ENCODE results near the gene PDE6D. TPM values are rescaled to one million over a fixed set of nuclear protein-coding genes. Genes with fewer than 3 reads are reported as not detected.
"Not testable (repeated sequence)": the region's sequence is repeated elsewhere in the genome, so short reads cannot be mapped to it uniquely, and the experiment has no call there.

Gene PDE6D
- total and polyA plus RNA-seq, 4 experiments from 2014 or later, result 29.1 to 74.0 (median 41.3) TPM

- H3K9me3 Mint-ChIP-seq; H3K9me3 ChIP-seq (ENCODE audit: control insufficient read depth in 1 of 2, low read length in 2 of 2); intact Hi-C loops (cut with micrococcal nuclease); H3K27me3 ChIP-seq (ENCODE audit: insufficient read depth, low read length); DNase-seq; H3K4me1 Mint-ChIP-seq; H3K4me3 Mint-ChIP-seq; H3K27ac ChIP-seq (ENCODE audit: low read depth, low read length); POLR2A ChIA-PET (ENCODE audit: partially characterized antibody); H3K36me3 ChIP-seq (ENCODE audit: insufficient read depth, low read length); H3K4me1 ChIP-seq (ENCODE audit: insufficient read depth, low read length); H3K4me3 ChIP-seq (ENCODE audit: low read length in 2 of 2); H3K27me3 Mint-ChIP-seq; H3K36me3 Mint-ChIP-seq; CTCF ChIA-PET (ENCODE audit: partially characterized antibody): not testable (repeated sequence)
- H3K27ac Mint-ChIP-seq, result peak overlapping the region in 1 of 7 donors; percentile 35
Observed at GRCh38 chr2:231749016-231749415, 32.1 kb downstream of the PDE6D start.

GRCh38 chr2:231748153-231748896 lies 32.8 kb downstream of the PDE6D start:
- POLR2A ChIA-PET (ENCODE audit: partially characterized antibody); H3K4me3 Mint-ChIP-seq; H3K4me3 ChIP-seq (ENCODE audit: low read length in 2 of 2); H3K27me3 Mint-ChIP-seq; DNase-seq; H3K27ac ChIP-seq (ENCODE audit: low read depth, low read length); intact Hi-C loops (cut with micrococcal nuclease); H3K4me1 Mint-ChIP-seq; H3K36me3 Mint-ChIP-seq; CTCF ChIA-PET (ENCODE audit: partially characterized antibody); H3K36me3 ChIP-seq (ENCODE audit: insufficient read depth, low read length); H3K27me3 ChIP-seq (ENCODE audit: insufficient read depth, low read length); H3K9me3 Mint-ChIP-seq; H3K4me1 ChIP-seq (ENCODE audit: insufficient read depth, low read length); H3K9me3 ChIP-seq (ENCODE audit: control insufficient read depth in 1 of 2, low read length in 2 of 2): not testable (repeated sequence)
- peak overlapping the region in 1 of 7 donors; percentile 70 for H3K27ac Mint-ChIP-seq

GRCh38 chr2:231745303-231746038 lies 35.6 kb downstream of the PDE6D start:
- H3K9me3 Mint-ChIP-seq, result no peaks in the 10 kb centered on the region
- no peaks in the 10 kb centered on the region for H3K27me3 Mint-ChIP-seq
- no peaks in the 10 kb centered on the region for H3K36me3 ChIP-seq (ENCODE audit: insufficient read depth, low read length)
- DNase-seq, result no peak
- no peak overlapping the region for H3K4me3 Mint-ChIP-seq
- intact Hi-C loops (cut with micrococcal nuclease), result no loop called here
- no peak overlapping the region for H3K4me3 ChIP-seq (ENCODE audit: low read length in 2 of 2)
- no peak overlapping the region for H3K27ac ChIP-seq (ENCODE audit: low read depth, low read length)
- no peaks in the 10 kb centered on the region for H3K9me3 ChIP-seq (ENCODE audit: control insufficient read depth in 1 of 2, low read length in 2 of 2)
- H3K36me3 Mint-ChIP-seq, result no peaks in the 10 kb centered on the region
- no peaks in the 10 kb centered on the region for H3K4me1 ChIP-seq (ENCODE audit: insufficient read depth, low read length)
- POLR2A ChIA-PET (ENCODE audit: partially characterized antibody), result no interaction called here
- peak overlapping the region in 1 of 7 donors; percentile 45 for H3K27ac Mint-ChIP-seq
- H3K4me1 Mint-ChIP-seq, result peaks cover 0 to 4% (median under 1%) of the 10 kb centered on the region in 4 donors
- CTCF ChIA-PET (ENCODE audit: partially characterized antibody), result interaction anchor here (2.0 kb wide), 1 partner anchor 68 kb away, joined by 5 read pairs; no protein-coding TSS in a partner anchor
- H3K27me3 ChIP-seq (ENCODE audit: insufficient read depth, low read length), result no peaks in the 10 kb centered on the region

- Mint-ChIP-seq H3K36me3 (peaks cover 6% of the 10 kb centered on the region in 2 donors), H3K27ac (no peak overlapping the region), H3K9me3 (no peaks in the 10 kb centered on the region), H3K27me3 (no peaks in the 10 kb centered on the region), H3K4me1 (peaks cover 0 to 2% (median under 1%) of the 10 kb centered on the region in 4 donors), H3K4me3 (no peak overlapping the region)
- no peaks in the 10 kb centered on the region for H3K27me3 ChIP-seq (ENCODE audit: insufficient read depth, low read length)
- CTCF ChIA-PET (ENCODE audit: partially characterized antibody), result interaction anchor here (2.0 kb wide), 1 partner anchor 66 kb away, joined by 5 read pairs; no protein-coding TSS in a partner anchor
- intact Hi-C loops (cut with micrococcal nuclease), result no loop called here
- H3K4me1 ChIP-seq (ENCODE audit: insufficient read depth, low read length), result no peaks in the 10 kb centered on the region
- POLR2A ChIA-PET (ENCODE audit: partially characterized antibody), result no interaction called here
- no peak overlapping the region for H3K27ac ChIP-seq (ENCODE audit: low read depth, low read length)
- DNase-seq, result no peak
- no peak overlapping the region for H3K4me3 ChIP-seq (ENCODE audit: low read length in 2 of 2)
- no peaks in the 10 kb centered on the region for H3K36me3 ChIP-seq (ENCODE audit: insufficient read depth, low read length)
- H3K9me3 ChIP-seq (ENCODE audit: control insufficient read depth in 1 of 2, low read length in 2 of 2), result no peaks in the 10 kb centered on the region
Observed at GRCh38 chr2:231743376-231744116, 37.5 kb downstream of the PDE6D start.

GRCh38 chr2:231737761-231738160 lies 43.3 kb downstream of the PDE6D start:
- Histone ChIP-seq H3K27me3 (ENCODE audit: insufficient read depth, low read length) (no peaks in the 10 kb centered on the region), H3K4me3 (ENCODE audit: low read length in 2 of 2) (no peak overlapping the region), H3K4me1 (ENCODE audit: insufficient read depth, low read length) (no peaks in the 10 kb centered on the region), H3K27ac (ENCODE audit: low read depth, low read length) (no peak overlapping the region), H3K36me3 (ENCODE audit: insufficient read depth, low read length) (peaks cover 10% of the 10 kb centered on the region), H3K9me3 (ENCODE audit: control insufficient read depth in 1 of 2, low read length in 2 of 2) (no peaks in the 10 kb centered on the region)
- Mint-ChIP-seq H3K4me1 (peaks cover 0 to 2% (median 0%) of the 10 kb centered on the region in 4 donors), H3K27ac (no peak overlapping the region), H3K36me3 (peaks cover 25 to 41% of the 10 kb centered on the region in 2 donors), H3K4me3 (no peak overlapping the region), H3K9me3 (no peaks in the 10 kb centered on the region), H3K27me3 (no peaks in the 10 kb centered on the region)
- no peak for DNase-seq
- POLR2A ChIA-PET (ENCODE audit: partially characterized antibody), result no interaction called here
- intact Hi-C loops (cut with micrococcal nuclease), result no loop called here
- CTCF ChIA-PET (ENCODE audit: partially characterized antibody), result no interaction called here

- Mint-ChIP-seq H3K9me3 (no peaks in the 10 kb centered on the region), H3K4me1 (no peaks in the 10 kb centered on the region), H3K27ac (peak overlapping the region in 2 of 7 donors; percentile 13 to 52), H3K36me3 (peaks cover 32 to 39% of the 10 kb centered on the region in 2 donors), H3K4me3 (no peak overlapping the region), H3K27me3 (no peaks in the 10 kb centered on the region)
- ChIA-PET CTCF (ENCODE audit: partially characterized antibody) (no interaction called here), POLR2A (ENCODE audit: partially characterized antibody) (no interaction called here)
- Histone ChIP-seq H3K27ac (ENCODE audit: low read depth, low read length) (no peak overlapping the region), H3K9me3 (ENCODE audit: control insufficient read depth in 1 of 2, low read length in 2 of 2) (no peaks in the 10 kb centered on the region), H3K4me3 (ENCODE audit: low read length in 2 of 2) (no peak overlapping the region), H3K27me3 (ENCODE audit: insufficient read depth, low read length) (no peaks in the 10 kb centered on the region), H3K4me1 (ENCODE audit: insufficient read depth, low read length) (no peaks in the 10 kb centered on the region), H3K36me3 (ENCODE audit: insufficient read depth, low read length) (peaks cover 12% of the 10 kb centered on the region)
- no peak for DNase-seq
- intact Hi-C loops (cut with micrococcal nuclease), result no loop called here
Observed at GRCh38 chr2:231732604-231733003, 48.5 kb downstream of the PDE6D start.

GRCh38 chr2:231727621-231728020 lies 53.5 kb downstream of the PDE6D start:
- H3K4me1 ChIP-seq (ENCODE audit: insufficient read depth, low read length), result no peaks in the 10 kb centered on the region
- no peak overlapping the region for H3K4me3 ChIP-seq (ENCODE audit: low read length in 2 of 2)
- no peak for DNase-seq
- peaks cover 11 to 17% of the 10 kb centered on the region in 2 donors for H3K36me3 Mint-ChIP-seq
- H3K27me3 Mint-ChIP-seq, result no peaks in the 10 kb centered on the region
- no peaks in the 10 kb centered on the region for H3K4me1 Mint-ChIP-seq
- H3K9me3 ChIP-seq (ENCODE audit: control insufficient read depth in 1 of 2, low read length in 2 of 2), result no peaks in the 10 kb centered on the region
- ChIA-PET CTCF (ENCODE audit: partially characterized antibody) (no interaction called here), POLR2A (ENCODE audit: partially characterized antibody) (no interaction called here)
- H3K27ac ChIP-seq (ENCODE audit: low read depth, low read length), result no peak overlapping the region
- H3K36me3 ChIP-seq (ENCODE audit: insufficient read depth, low read length), result peaks cover 3% of the 10 kb centered on the region
- no peak overlapping the region for H3K4me3 Mint-ChIP-seq
- no peaks in the 10 kb centered on the region for H3K27me3 ChIP-seq (ENCODE audit: insufficient read depth, low read length)
- no peak overlapping the region for H3K27ac Mint-ChIP-seq
- intact Hi-C loops (cut with micrococcal nuclease), result no loop called here
- H3K9me3 Mint-ChIP-seq, result no peaks in the 10 kb centered on the region
